Fibroblast of skin of left biceps (primary cell): ENCODE measurements around the gene NAMPT.
A peak's percentile ranks its signal among the peaks of the same experiment; 100 is the strongest.
"Not testable (repeated sequence)": the region's sequence is repeated elsewhere in the genome, so short reads cannot be mapped to it uniquely, and the experiment has no call there.

ENCODE experiments used
- DNase-seq, 2 experiments: peaks; one replicate each; pipeline ENCODE4 v3.0.0-alpha.2; 2013; ENCODE audit warnings: low read depth in 2 of 2

Gene NAMPT

GRCh38 chr7:106304568-106304967 lies 19.8 kb upstream of the NAMPT start:
- DNase-seq = no peak

GRCh38 chr7:106298631-106299030 lies 13.8 kb upstream of the NAMPT start:
- DNase-seq = not testable (repeated sequence)

GRCh38 chr7:106298155-106298554 lies 13.4 kb upstream of the NAMPT start:
- DNase-seq = not testable (repeated sequence)

- no peak for DNase-seq
Measured at GRCh38 chr7:106294334-106294733, 9.6 kb upstream of the NAMPT start.

GRCh38 chr7:106291247-106291646 lies 6.5 kb upstream of the NAMPT start:
- DNase-seq = no peak

- no peak for DNase-seq
Measured at GRCh38 chr7:106290319-106290718, 5.5 kb upstream of the NAMPT start.

GRCh38 chr7:106289848-106290247 lies 5.1 kb upstream of the NAMPT start:
- no peak for DNase-seq

- DNase-seq = no peak
Measured at GRCh38 chr7:106288263-106288662, 3.5 kb upstream of the NAMPT start.

GRCh38 chr7:106287786-106288185 lies 3.0 kb upstream of the NAMPT start:
- no peak for DNase-seq

GRCh38 chr7:106285855-106286492 lies 1.2 kb upstream of the NAMPT start:
- no peak for DNase-seq

- DNase-seq = peak; percentile 93 to 94
Measured at GRCh38 chr7:106285051-106285854, 470 bp upstream of the NAMPT start.

GRCh38 chr7:106283831-106284713 lies 711 bp downstream of the NAMPT start:
- DNase-seq = no peak

GRCh38 chr7:106283501-106283830 lies 1.3 kb downstream of the NAMPT start:
- no peak for DNase-seq

GRCh38 chr7:106282852-106283251 lies 1.9 kb downstream of the NAMPT start:
- no peak for DNase-seq

- no peak for DNase-seq
Measured at GRCh38 chr7:106282390-106282789, 2.4 kb downstream of the NAMPT start.

- no peak for DNase-seq
Measured at GRCh38 chr7:106281585-106282318, 3.0 kb downstream of the NAMPT start.

- DNase-seq = no peak
Measured at GRCh38 chr7:106281127-106281526, 3.7 kb downstream of the NAMPT start.

- DNase-seq = no peak
Measured at GRCh38 chr7:106279425-106280197, 5.2 kb downstream of the NAMPT start.

- no peak for DNase-seq
Measured at GRCh38 chr7:106278695-106279094, 6.1 kb downstream of the NAMPT start.

GRCh38 chr7:106277976-106278375 lies 6.8 kb downstream of the NAMPT start:
- DNase-seq = no peak

GRCh38 chr7:106276513-106276912 lies 8.3 kb downstream of the NAMPT start:
- DNase-seq = no peak
